NCI-H524 treated with DMSO at 0.1 percent for 48 hours (cell line): Measurements from ENCODE around the gene ACLY.
"Not testable (repeated sequence)": the region's sequence is repeated elsewhere in the genome, so short reads cannot be mapped to it uniquely, and the experiment has no call there.

Source experiments
- DNase-seq: peaks from one replicate; lab custom pipeline; 2025; lab: John Stamatoyannopoulos, UW

ACLY gene

GRCh38 chr17:41871789-41872188 lies 47.0 kb downstream of the ACLY start:
- no peak for DNase-seq

GRCh38 chr17:41870627-41871026 lies 48.1 kb downstream of the ACLY start:
- DNase-seq = no peak

GRCh38 chr17:41870097-41870496 lies 48.7 kb downstream of the ACLY start:
- DNase-seq = no peak

GRCh38 chr17:41869426-41869825 lies 49.3 kb downstream of the ACLY start:
- DNase-seq = no peak

DNA sequence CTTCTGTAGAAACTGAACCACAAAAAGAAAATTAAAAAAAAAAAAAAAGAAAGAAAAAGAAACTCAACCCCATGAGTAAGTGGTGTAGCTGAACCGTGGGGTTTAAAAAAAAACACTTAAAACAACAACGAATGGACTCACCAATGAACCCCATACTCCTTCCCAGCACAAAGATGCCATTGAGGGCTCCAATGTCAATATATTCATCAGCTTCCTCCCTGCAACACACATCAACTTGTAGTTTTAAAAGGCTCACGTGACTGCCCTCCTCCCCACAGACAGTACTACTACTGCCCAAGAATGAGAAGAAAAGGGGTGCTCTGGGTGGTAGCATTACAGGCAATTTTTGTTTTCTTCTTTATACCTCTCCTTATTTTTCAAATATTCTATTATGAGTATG lies 50.2 kb downstream of the ACLY start:
- no peak for DNase-seq

- no peak for DNase-seq
These were observed 53.2 kb downstream of the ACLY start for GRCh38 chr17:41865596-41865893.

DNA sequence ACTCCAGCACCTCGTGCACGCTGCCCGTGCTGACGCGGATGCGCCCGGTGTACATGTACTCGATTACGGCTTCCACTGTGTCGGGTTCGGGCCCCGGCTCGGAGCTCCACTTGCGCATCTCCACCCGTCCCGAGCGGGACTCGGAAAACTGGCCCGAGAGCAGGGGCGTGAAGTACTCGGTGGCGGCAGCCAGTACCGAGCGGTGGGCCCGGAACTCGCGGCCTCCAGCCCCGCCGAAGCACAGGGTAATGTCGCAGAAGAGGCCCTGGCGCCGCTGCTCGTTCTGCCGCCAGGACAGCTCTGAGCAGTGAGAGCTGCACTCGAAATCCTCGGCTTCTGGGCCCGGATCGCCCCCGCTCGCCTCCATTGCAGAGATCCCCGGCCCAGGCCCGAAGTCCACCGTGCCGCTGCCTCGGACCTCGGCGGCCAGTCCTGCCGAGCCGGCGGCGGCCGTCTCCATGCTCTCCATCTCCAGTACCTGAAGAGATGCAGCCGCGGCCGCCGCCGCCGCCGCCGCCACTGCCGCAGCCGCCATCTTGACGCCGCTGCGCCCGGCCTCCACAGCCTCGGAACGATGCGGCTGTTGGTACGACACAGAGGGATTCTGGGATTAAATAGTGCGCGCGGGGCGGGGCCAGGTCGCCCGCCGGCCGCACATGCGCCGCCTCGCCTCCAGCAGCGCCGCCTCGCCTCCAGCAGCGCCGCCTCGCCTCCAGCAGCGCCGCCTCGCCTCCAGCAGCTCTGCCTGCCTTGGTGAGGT lies 53.7 kb downstream of the ACLY start, which contains the start of gene KLHL11:
KLHL11 (minus strand) TSS at position 588 of the 760 bp plus-strand sequence; CDS start at position 535, 53 bp downstream.
- peak; percentile 66 for DNase-seq

DNA sequence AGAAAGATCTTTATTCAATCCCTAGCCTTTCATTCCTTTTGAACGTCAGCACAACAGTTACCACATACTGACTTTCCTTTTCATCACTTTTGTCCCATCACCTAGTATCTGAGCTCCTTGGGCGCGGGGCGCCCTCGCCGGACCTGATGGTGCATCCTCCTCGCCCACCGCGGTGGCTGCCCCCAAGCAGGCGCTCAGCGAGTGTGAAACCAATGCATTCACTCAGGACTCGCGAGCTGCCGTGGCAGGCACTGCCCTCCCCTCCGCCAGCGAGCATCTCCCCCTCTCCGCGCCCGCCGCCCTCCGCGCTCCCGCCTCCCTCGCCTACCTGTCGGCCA lies 54.3 kb downstream of the ACLY start:
- DNase-seq = no peak

DNA sequence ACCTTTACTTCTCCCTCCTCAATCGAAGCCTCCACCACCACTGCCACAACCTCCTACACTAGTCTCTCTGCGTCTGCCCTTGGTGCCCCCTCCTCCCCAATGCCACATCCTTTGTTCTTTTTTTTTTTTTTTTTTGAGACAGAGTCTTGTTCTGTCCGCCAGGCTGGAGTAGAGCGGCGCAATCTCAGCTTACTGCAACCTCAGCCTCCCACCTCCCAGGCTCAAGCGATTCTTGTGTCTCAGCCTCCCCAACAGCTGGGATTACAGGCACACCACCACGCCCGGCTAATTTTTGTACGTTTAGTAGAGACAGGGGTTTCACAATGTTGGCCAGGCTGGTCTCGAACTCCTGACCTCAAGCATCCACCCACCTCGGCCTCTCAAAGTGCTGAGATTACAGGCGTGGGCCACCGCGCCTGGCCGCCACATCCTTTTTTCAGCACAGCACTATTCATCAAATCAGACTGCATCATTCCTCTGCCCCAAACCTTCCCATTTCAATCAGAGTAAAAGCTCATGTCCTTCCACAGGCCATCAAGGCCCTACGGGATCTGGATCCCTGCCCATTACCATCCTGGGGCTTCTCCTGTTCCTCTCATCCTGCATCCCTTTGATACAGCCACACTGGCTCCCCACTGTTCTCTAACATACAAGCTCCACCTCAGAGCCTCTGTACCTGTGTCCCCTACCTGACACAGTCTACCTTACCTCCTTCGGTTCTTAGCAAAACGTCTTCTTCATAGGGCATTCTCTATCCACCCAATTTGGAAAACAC lies 55.5 kb downstream of the ACLY start:
- DNase-seq = no peak

GRCh38 chr17:41860254-41860931 lies 58.4 kb downstream of the ACLY start:
- DNase-seq = peak; percentile 89

DNA sequence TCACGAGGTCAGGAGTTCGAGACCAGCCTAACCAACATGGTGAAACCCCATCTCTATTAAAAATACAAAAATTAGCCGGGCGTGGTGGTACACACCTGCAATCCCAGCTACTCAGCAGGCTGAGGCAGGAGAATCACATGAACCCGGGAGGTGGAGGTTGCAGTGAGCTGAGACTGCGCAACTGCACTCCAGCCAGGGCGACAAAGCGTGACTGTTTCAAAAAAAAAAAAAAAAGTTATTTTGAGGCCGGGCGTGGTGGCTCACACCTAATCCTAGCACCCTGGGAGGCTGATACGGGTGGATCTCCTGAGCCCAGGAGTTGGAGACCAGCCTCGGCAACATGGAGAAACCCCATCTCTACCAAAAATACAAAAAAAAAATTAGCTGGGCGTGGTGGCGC lies 67.4 kb downstream of the ACLY start:
- not testable (repeated sequence) for DNase-seq

GRCh38 chr17:41849251-41849990 lies 69.3 kb downstream of the ACLY start:
- DNase-seq = no peak

- no peak for DNase-seq
These were observed 70.0 kb downstream of the ACLY start for GRCh38 chr17:41848788-41849187.

GRCh38 chr17:41844971-41845370 lies 73.8 kb downstream of the ACLY start:
- DNase-seq = no peak

DNA sequence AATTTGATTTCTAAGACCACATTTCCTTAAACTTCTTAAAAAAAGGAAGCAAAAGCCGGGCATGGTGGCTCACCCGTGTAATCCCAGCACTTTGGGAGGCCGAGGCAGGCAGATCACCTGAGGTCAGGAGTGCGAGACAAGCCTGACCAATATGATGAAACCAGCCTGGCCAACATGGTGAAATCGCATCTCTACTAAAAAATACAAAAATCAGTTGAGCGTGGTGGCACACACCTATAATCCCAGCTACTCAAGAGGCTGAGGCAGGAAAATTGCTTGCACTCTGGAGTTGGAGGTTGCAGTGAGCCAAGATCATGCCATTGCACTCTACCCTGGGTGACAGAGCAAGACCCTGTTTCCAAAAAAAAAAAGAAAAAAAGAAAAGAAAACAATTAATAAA lies 78.0 kb downstream of the ACLY start:
- not testable (repeated sequence) for DNase-seq

DNA sequence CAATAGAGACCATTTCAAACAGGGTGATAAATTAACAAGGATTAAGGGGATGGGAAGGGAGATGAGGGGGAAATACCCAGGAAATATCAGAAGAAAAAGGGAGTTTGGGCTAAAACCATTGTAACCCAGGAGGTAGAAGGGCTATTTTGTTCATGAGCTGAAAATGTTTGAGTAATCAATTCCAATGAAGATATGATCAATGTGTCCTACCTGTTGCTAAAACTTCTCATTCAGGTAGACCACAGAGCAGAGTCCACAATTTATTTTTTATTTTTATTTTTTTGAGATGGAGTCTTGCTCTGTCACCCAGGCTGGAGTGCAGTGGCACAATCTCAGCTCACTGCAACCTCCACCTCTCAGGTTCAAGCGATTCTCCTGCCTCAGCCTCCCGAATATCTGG lies 79.3 kb downstream of the ACLY start:
- not testable (repeated sequence) for DNase-seq

GRCh38 chr17:41837761-41838538 lies 80.8 kb downstream of the ACLY start, which contains the start of gene KLHL10:
TSS of gene KLHL10 (plus strand) at chr17:41837825. CDS start at chr17:41837933, 108 bp downstream.
- no peak for DNase-seq

GRCh38 chr17:41836550-41837196 lies 82.1 kb downstream of the ACLY start:
- no peak for DNase-seq

GRCh38 chr17:41835800-41836549 lies 82.8 kb downstream of the ACLY start, which contains the start of gene NT5C3B:
TSS of gene NT5C3B (minus strand) at chr17:41836232. CDS start at chr17:41836193, 39 bp downstream.
- DNase-seq = no peak

GRCh38 chr17:41835214-41835799 lies 83.4 kb downstream of the ACLY start:
- DNase-seq = no peak
